GM19193 (cell line): ENCODE data around the gene TUBG2.

Experiments
- POLR2A ChIP-seq: IDR thresholded peaks from 4 replicates; pipeline ENCODE4 v1.6.1; 2011; ENCODE audit not compliant: insufficient read depth, insufficient read length; ENCODE audit errors: extremely low read depth

Gene TUBG2

DNA sequence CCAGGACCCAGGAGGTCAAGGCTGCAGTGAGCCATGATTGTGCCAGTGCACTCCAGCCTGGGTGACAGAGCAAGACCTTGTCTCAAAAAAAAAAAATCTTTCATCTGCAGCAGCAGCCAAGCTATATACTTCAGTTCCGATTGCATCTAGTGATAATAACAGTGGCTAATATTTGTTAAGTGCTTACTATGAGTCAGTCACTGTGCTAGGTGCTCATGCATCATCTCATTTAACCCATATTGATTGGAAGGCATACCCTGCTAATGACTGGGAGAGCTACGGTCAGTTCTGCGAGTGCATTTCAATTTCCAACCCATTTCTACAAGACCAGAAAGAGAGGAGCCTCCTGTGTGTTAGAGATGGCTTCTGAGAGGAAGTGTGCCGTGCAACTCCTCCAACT, 7.7 kb upstream of the TUBG2 start:
- no peak for TF ChIP-seq POLR2A

DNA sequence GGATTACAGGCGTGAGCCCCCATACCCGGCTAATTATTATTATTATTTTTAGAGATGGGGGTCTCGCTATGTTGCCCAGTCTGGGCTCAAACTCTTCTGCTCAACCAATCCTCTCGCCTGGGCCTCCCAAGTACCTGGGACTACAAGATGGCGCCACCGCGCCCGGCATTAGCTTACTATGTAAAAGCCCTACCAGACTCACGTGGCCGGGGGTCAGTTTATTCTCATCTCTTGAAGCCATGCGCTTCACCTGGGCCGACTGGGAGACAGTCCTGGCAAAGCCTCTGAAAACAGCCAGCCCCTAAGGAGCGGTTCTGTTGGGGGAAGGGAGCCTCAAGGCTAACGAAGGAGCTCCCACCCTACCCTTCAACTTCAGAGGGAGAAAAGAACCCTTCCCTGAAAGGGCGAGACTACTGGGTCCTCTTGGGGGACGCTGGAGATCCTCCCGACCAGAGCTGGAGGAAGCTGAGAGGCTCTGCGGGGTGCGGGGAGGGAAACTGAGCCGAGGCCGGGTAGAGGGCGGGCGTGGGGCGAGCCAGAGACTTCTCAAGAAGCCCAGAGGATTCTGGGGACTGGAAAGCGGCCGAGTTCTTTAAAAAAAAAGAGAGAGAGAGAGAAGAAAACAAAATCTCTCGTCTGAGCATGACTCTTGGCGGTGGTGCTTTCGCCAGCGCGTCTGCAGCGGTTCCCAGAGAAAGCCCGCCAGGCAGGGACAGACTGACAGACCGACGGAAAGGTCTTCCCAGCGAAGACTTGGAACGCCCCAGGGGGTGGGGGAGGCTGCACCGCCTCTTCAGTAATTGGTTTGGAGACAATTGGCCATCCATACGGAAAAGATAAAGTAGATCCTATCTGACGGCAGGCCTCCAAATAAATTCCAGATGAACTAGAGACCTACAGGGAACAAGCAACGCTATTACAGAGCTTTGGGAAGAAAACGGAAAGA, 5.6 kb upstream of the TUBG2 start:
- no peak for TF ChIP-seq POLR2A

GRCh38 chr17:42655528-42655927, 3.6 kb upstream of the TUBG2 start:
- TF ChIP-seq POLR2A = no peak

- no peak for TF ChIP-seq POLR2A
Observed at GRCh38 chr17:42657824-42658588, 1.1 kb upstream of the TUBG2 start.

DNA sequence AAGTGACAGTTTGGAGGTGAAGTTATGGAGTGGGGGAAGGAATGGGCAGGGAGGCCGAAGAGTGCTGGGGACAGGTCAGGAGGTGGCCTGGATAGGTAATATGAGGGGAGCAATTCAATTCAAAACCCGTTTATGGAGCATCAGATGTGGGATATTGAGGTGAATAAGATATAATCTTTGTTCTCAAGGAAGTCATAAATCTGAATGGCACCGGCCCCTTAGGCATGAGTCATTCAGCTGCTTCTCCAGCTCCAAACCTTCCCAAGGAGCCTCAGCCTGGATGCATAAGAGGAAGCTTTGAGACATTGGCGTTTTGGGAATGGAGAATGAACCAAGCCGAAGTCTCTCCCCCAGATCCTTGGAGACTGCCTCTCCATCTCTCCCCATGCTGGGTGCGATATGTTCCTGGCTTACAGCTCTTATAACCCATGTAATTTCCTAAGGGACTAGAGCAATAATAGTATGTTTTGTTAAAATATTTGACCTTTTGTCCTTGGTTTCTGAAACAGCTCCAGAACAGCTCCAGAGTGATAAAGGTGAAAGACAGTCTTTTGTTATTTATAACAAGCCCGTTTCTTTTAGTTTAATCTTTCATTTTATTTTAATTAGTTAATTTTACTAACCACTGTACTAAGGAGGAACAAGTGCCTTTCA, 1.7 kb downstream of the TUBG2 start:
- TF ChIP-seq POLR2A = no peak

DNA sequence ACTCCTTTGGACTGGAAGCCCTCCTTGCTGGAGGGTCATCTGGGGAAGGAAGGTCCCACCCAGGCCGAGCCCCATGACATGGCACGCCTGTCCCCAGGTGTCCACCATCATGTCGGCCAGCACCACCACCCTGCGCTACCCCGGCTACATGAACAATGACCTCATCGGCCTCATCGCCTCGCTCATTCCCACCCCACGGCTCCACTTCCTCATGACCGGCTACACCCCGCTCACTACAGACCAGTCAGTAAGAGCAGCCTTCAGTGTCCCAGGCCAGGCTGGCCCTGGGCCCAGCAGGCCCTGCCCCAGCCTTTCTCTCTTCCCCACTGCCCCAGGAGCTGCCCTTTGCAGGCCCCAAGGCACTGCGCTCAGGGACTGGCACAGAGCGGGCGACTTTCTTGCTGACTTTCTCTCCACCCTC, 6.5 kb downstream of the TUBG2 start:
- TF ChIP-seq POLR2A = no peak

- TF ChIP-seq POLR2A = no peak
Observed at GRCh38 chr17:42667088-42667951, 8.2 kb downstream of the TUBG2 start.

GRCh38 chr17:42669705-42669976, 10.6 kb downstream of the TUBG2 start:
- TF ChIP-seq POLR2A = no peak

GRCh38 chr17:42669977-42670788, 11.1 kb downstream of the TUBG2 start:
- peak; percentile 15 for TF ChIP-seq POLR2A

DNA sequence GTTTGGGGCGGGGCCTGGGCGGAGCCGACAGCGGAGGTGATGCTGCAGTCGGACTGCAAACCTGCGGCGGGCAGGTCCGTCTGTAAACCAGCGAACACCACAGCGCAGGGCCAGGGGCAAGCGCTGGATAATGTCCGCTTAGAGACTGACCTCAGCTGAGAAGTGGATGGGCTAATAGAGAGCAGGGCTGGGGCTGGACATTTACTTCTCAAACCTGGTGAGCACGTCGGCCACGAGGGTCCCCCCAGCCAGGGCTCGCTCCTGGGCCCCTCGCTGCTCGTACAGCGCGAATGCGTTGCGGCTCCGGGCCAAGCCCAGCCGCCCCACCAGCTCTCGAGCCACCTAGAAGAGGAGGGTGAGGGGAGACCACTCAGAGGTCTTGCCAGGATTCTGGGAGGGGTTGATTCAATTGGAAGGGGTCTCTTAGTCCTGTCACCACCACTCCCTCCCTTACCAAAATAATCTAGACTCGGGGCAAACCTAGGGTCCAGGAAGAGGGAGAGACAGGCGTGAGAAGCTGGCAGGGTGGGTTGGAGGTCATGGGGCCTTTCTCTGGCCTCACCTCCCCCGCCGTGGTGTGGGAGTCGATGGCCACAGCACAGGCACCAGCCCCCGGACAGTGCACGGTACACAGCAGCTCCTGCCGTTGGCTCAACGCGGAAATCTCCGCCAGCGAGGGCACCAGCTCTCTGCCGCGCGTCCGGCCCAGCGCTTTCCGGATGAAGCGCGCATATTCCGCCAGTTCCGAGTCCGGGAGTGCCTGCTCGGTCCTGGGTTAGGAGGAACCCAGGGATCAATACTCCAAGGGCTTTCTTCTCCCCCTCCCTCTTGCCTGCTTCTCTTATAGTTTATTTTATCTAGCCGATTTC, 11.9 kb downstream of the TUBG2 start:
- TF ChIP-seq POLR2A = no peak

GRCh38 chr17:42672038-42672437, 13.0 kb downstream of the TUBG2 start:
- no peak for TF ChIP-seq POLR2A

- TF ChIP-seq POLR2A = no peak
Observed at GRCh38 chr17:42673266-42673884, 14.3 kb downstream of the TUBG2 start.
